SK-N-SH treated with all-trans-retinoic acid at 6 μM for 48 hours (cell line): ENCODE results near the gene LGALS7B.
"Not testable (repeated sequence)": the region's sequence is repeated elsewhere in the genome, so short reads cannot be mapped to it uniquely, and the experiment has no call there.

ENCODE experiments used
- ARNTL ChIP-seq: fragments of 450-650 bp; formaldehyde crosslinking; IDR thresholded peaks from 2 replicates; pipeline ENCODE4 v1.5.0; 2020; ENCODE audit warnings: low read depth, mild to moderate bottlenecking, moderate library complexity, borderline replicate concordance
- ESRRG ChIP-seq: fragments of 250-450 bp; sonication (Bioruptor Pico); IDR thresholded peaks from 2 replicates; pipeline ENCODE4 v1.6.1; 2021; ENCODE audit warnings: mild to moderate bottlenecking
- GLIS3 ChIP-seq: fragments of 250-450 bp; sonication (Bioruptor Pico); IDR thresholded peaks from 2 replicates; pipeline ENCODE4 v1.5.0; 2020; ENCODE audit warnings: mild to moderate bottlenecking, moderate library complexity
- OSR1 ChIP-seq: fragments of 250-450 bp; sonication (Bioruptor Pico); IDR thresholded peaks from 2 replicates; pipeline ENCODE4 v1.8.0; 2022; ENCODE audit warnings: moderate library complexity, mild to moderate bottlenecking, inconsistent platforms
- PATZ1 ChIP-seq: fragments of 250-450 bp; sonication (Bioruptor Pico); IDR thresholded peaks from 2 replicates; pipeline ENCODE4 v1.8.0; 2020; ENCODE audit warnings: mild to moderate bottlenecking, moderate library complexity, borderline replicate concordance
- RARB ChIP-seq: fragments of 250-450 bp; sonication (Bioruptor Pico); IDR thresholded peaks from 2 replicates; pipeline ENCODE4 v1.8.0; 2021; ENCODE audit warnings: mild to moderate bottlenecking, moderate library complexity
- ZFP3 ChIP-seq: fragments of 250-450 bp; sonication (Bioruptor Pico); IDR thresholded peaks from 2 replicates; pipeline ENCODE4 v1.5.0; 2020; ENCODE audit warnings: mild to moderate bottlenecking, moderate library complexity

GRCh38 chr19:38753783-38754182 lies 35.2 kb upstream of the LGALS7B start:
- TF ChIP-seq ZFP3 (CRISPR knock-in tag); PATZ1 (CRISPR knock-in tag); OSR1; GLIS3 (CRISPR knock-in tag); ARNTL; ESRRG; RARB (CRISPR knock-in tag): not testable (repeated sequence)
